Hair follicle dermal papilla cell (primary cell): ENCODE data around the gene PHOX2B. TPM values are rescaled to one million over a fixed set of nuclear protein-coding genes. Genes with fewer than 3 reads are reported as not detected.

Experiments
- small RNA-seq: library from RNA; depleted of rRNA; stranded (forward); fragments of <200 nt; gene quantifications from one replicate; pipeline ENCODE3, GENCODE V24; 2012
- total RNA-seq: library from RNA; depleted of rRNA; stranded (reverse); fragments of >200 nt; gene quantifications from 2 replicates; pipeline ENCODE4 v1.2.3, GENCODE V29; 2012

Gene PHOX2B
- total RNA-seq = not detected in 2 replicates

DNA sequence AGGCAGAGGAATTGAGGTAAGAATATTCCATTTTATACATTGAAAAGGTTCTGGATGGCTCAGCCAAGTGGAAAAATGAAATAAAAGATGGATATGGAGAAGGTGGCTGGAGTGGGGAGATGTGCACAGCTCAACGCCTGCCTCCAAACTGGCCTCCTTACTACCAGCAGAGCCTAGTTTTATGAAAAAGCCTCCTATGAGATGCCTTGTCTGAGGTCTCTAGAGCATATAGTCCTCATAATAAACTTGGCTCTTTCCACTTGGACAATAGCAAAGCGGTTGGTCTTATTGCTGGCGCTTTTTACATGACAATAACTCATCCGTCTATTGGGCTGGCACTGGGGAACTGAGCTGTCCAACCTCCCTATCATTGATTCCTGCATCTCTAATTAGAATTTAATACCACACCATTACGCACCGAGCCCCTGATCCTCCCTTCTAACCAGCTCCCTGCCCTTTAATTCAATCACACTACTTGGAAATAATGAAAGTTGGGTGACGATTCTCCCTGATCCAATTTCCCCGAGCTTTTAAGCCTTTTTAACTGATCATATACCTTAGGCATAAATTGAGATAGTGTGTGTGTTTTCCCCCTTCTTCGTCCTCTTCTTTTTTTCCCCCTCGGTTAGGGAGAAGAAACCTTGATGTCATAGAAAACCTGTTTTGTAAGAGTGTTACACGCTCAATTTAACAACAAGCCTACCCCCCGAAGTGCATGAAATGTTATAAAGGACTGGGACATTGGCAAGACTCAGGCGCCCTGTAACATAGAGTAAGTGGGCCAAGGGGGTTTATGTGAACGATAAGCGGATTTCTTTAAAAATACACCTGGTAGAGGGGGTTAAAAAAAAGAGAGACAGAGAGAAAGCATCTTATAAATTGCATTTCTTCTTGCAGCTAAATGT lies at the start of gene PHOX2B:
TSS of gene PHOX2B (minus strand) at position 155 of the 905 bp plus-strand sequence. CDS start at position 40, 115 bp downstream.

Small RNA genes lying within 50 kb of the gene (small RNA-seq; reads per million reads assigned to genes)
- gene RNU1-49P = not detected

Other genes starting within 250 kb of the PHOX2B start
- 0.81 and 3.3 TPM in 2 replicates for gene LIMCH1, start 210.6 kb downstream of the PHOX2B start, total RNA-seq
- 43.8 and 46.7 TPM in 2 replicates for gene TMEM33, start 186.7 kb upstream of the PHOX2B start, total RNA-seq
- gene DCAF4L1, start 233.0 kb upstream of the PHOX2B start, total RNA-seq = 0.16 TPM in 1 of 2 replicates, not detected in the other
- 53.7 and 56.8 TPM in 2 replicates for gene SLC30A9, start 241.8 kb upstream of the PHOX2B start, total RNA-seq